Stimulated activated CD8-positive, alpha-beta memory T cell treated with anti-CD3 and anti-CD28 coated beads, Interleukin-4, amount 100 ng/mL, for 1 hour (primary cell): ENCODE data around the gene SH3RF3.

Source experiments
- DNase-seq, 2 donors: peaks; one replicate each; pipeline ENCODE4 v3.0.0-alpha.2; 2020; ENCODE audit warnings: low read depth in 2 of 2, low spot score in 1 of 2

The SH3RF3 gene

DNA sequence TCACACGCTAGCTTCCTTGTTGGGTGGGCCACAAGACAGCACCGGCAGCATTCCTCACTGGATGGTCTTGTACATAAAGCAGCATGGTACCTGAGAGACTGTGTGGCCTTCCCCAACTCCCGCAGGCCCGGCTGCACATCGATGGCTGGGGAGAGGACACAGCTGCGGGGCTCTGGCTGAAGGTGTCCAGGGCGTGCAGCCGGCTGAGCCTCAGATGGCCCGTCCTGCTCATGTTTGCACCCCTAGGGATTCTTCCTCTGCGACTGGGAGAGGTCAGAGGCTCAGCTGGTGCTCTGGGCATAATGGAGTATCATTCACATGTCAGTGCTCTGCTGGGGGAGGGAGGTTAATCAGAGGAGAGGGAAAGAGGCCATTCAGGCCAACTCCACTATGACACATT is 276.9 kb downstream of the SH3RF3 start:
- DNase-seq: no peak

DNA sequence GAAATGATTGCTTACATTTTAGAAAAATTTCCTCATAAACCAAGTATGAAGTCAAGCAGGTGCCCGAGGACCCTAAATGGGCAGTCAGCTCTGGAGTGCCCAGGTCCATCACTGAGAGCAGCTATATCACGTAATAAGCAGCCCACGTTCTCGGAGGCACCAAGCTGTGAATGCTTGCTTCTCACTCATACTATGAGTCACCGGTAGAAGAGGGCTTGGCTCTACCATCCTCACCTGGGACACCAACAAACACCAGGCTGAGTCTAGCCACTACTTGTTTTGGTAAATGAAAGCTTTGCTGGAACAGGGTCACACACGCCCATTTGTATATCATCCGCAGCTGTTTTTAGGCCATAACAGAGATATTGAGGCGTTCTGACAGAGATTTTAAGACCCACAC is 277.3 kb downstream of the SH3RF3 start:
- DNase-seq: no peak

- DNase-seq: no peak
These were observed 278.5 kb downstream of the SH3RF3 start for GRCh38 chr2:109407276-109408042.

GRCh38 chr2:109408043-109408335 is 279.0 kb downstream of the SH3RF3 start:
- no peak for DNase-seq

DNA sequence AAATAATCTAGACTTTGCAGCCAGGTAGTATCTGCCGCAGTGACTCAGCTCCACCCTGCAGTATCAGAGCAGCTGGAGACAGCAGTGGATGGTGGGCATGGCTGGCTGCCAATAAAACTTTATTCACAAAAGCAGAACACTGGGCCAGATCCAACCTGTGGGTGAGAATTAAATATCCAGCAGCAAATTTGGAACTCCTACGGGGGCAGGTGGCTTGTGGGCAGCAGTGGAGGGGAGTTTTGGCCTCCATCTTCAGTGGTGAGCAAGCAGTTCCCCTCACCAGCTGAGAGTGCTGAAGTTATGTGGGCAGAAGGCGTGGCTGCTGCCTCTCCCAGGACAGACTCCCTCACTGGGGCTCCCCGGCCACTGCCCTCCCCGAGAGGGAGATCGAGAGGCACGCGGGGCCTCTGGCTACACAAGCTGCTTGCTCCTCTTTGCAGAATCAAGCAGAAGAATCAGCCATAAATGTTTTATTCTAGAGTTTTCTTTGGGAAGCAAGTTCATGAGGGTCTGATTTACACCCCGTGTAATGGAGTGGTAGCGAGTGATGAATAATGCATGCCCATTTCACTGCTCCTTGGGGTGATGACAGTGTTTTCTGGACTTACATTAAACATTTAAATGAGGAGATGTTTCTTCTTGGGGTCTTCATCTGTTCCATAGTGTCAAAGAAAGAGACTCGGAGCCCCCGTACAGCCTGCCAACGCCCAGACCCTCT is 280.5 kb downstream of the SH3RF3 start:
- DNase-seq: no peak

DNA sequence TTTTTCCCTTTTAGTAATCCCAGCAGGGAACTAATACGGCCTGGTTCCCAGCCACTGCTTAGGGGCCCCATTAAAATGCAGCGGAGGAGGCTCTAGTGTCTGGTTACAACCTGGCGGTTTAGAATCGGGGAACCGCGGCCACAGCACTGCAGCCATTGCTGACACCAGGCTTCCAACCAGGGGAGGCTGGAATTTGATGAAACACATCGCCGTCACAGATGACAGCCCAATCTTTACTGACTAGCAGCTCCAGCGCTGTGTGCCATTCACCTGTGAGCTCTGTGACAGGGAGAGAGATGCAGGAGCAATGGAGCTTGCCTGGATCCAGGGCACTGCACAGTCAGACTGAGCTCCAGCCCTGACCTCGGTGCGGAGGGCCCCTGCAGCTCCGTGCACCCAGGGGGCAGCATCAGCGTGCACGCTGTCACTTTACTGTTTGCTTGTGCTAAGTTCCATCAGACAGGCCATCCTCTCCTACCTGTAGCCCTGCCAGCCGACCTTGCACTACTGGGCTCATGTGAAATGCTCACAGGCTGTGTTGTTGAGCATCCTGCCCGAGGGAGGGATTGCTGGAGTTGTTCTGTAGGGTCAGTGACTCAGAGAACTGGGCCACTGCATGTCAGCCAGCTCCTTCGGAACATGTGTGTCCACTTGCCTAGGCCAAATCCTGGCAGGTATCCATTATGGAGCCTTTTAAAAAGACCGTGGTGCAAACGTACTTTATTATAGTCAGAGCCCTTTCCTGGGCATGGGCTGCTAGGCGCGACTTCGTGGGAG is 281.2 kb downstream of the SH3RF3 start:
- no peak for DNase-seq

DNA sequence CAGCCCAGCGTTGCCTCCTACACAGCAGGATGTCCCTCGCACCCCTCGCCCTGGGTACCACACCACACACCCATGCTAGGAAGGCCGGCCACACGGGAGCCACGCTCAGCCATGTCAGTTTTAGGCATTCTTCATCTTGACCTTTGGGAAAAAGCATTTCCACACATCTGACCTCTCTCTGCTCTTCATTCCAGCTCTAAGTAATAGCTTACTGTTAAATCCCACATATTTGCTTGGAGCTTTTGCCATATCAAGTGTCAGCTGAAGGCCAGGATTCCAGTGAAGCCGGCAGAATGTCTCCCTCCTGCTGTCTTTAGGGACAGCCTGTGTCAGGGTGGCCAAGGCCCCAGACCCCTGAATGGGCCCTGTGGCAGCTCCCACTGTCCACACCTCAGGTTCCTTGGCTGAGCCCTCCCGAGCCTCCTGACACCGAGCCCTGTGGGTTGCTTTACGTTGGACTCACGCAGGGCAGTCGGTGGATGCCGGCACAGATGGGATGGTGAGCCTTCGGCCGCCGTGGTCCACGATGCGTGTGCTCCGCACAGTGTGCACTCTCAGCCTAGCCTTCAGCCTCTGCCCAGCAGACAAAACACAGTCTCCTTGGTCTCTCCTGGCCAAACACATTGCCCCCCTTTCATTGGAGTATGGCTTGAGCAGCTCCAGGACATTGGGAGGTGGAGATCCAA is 282.8 kb downstream of the SH3RF3 start:
- no peak for DNase-seq

DNA sequence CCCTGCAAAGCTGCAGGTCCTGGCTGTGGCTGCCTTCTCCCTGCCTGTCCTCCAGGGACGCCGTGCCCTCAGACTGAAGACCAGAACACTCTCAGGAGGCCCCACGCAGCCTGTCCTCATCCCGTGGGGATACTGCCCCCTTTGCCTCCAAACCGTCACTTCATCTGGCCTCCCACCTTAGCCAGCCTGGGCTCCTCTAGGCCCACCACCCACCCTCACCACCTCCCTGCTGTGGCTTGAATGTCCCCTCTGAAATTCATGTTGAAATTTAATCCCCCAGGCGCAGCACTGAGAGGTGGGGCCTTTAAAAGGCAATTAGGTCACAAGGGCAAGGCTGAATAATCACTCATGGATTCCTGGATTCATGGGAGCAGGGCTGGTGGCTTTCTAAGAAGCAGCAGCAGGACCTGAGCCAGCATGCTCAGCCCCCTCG is 286.6 kb downstream of the SH3RF3 start:
- DNase-seq: no peak

GRCh38 chr2:109417701-109418335 is 288.8 kb downstream of the SH3RF3 start:
- no peak for DNase-seq

- DNase-seq: no peak
These were observed 289.7 kb downstream of the SH3RF3 start for GRCh38 chr2:109418716-109419115.

- no peak for DNase-seq
These were observed 290.3 kb downstream of the SH3RF3 start for GRCh38 chr2:109419171-109419756.

- DNase-seq: no peak
These were observed 291.0 kb downstream of the SH3RF3 start for GRCh38 chr2:109419960-109420370.

DNA sequence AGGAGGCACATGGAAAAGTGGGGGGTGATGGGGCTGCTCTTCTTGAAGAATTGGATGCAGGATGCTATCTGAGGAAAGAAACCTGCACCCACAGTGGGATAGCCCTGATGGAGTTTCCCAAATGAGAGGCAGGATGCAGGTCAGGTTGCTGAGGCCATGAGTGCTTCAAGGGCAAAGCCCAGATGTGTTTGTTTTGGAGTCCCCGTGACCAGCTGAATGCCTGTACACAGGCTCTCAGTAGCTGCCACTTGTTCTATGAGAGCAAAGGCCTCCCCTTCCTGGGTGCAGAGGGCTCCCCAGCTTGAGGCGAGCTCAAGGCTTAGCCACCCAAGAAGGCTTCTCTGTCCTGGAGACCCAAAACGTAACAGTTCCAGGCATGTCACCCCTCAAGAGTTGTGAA is 292.1 kb downstream of the SH3RF3 start:
- no peak for DNase-seq

GRCh38 chr2:109421642-109422041 is 292.6 kb downstream of the SH3RF3 start:
- no peak for DNase-seq

GRCh38 chr2:109422071-109422757 is 293.2 kb downstream of the SH3RF3 start:
- no peak for DNase-seq

DNA sequence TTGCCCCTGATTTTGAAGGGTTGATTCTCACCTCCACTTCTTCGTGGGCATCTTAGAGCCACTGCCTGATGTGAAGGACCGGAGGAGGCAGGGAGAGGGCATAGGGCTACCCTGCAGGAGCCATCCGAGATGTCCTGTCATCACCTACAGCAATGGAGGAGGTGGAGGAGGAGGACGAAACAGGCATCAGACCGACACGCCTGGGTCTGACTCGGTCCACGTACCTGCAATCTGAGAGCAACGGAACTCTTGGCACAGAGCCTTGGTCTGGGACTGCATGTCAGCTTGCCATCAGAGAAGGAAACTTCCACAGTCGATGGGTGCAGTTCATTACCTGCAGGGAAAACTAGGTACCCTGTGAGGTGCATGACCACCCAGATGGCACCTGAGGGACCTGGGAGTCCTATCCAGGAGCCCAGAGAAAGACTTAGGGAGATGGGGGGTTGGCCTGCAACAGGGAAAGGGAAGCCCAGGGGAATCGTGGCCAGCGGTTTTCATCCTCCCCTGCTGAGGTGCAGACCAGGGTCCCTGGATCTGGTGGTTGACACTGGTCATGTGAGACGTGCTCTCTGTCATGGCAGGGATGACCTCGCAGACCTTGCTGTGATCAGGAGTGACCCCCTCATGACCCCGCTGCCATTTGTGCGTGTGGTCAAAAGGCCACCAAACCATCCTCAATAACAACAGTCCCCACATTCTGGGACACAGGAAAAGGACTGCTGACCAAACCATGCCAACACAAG is 293.9 kb downstream of the SH3RF3 start:
- no peak for DNase-seq

- DNase-seq: no peak
These were observed 294.8 kb downstream of the SH3RF3 start for GRCh38 chr2:109423556-109424359.

- DNase-seq: no peak
These were observed 296.4 kb downstream of the SH3RF3 start for GRCh38 chr2:109425411-109425810.
